Measurements from ENCODE around the gene STXBP5. TPM values are rescaled to one million over a fixed set of nuclear protein-coding genes. Genes with fewer than 3 reads are reported as not detected.

The STXBP5 gene
- total and polyA plus RNA-seq, 8 donors, result 11.1 to 27.7 (median 13.3) TPM

DNA sequence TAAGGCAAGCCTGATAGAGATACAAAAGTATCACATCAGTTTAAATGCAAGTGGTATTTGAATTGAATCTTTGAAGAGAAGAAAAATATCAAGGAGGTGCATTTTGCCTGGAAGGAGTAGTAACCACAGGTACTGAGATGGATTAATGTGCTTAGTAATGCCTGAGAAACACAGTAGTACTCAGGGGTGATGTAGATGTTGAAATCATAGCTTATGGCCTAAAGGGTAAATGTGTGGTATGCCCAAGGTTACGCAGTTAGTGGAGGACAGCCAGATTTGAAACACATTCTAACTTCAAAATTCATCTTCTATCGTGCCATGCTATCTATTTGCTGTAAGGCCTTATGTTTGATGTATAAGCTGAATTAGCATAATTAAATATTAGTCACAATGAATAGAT is 55.9 kb downstream of the STXBP5 start:
- Histone ChIP-seq H3K9me3 (no peaks in the 10 kb centered on the region), H3K27me3 (no peaks in the 10 kb centered on the region), H3K4me3 (no peak overlapping the region), H3K4me1 (no peaks in the 10 kb centered on the region), H3K27ac (no peak overlapping the region), H3K36me3 (peaks cover 0 to 3% of the 10 kb centered on the region in 2 donors)
- intact Hi-C loops (cut with DNase I), result no loop called here
- TF ChIP-seq, protein P1, sequence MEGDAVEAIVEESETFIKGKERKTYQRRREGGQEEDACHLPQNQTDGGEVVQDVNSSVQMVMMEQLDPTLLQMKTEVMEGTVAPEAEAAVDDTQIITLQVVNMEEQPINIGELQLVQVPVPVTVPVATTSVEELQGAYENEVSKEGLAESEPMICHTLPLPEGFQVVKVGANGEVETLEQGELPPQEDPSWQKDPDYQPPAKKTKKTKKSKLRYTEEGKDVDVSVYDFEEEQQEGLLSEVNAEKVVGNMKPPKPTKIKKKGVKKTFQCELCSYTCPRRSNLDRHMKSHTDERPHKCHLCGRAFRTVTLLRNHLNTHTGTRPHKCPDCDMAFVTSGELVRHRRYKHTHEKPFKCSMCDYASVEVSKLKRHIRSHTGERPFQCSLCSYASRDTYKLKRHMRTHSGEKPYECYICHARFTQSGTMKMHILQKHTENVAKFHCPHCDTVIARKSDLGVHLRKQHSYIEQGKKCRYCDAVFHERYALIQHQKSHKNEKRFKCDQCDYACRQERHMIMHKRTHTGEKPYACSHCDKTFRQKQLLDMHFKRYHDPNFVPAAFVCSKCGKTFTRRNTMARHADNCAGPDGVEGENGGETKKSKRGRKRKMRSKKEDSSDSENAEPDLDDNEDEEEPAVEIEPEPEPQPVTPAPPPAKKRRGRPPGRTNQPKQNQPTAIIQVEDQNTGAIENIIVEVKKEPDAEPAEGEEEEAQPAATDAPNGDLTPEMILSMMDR (IDR thresholded peaks at IDR 0.05), result no peak
- no peak for ATAC-seq
- DNase-seq, result no peak

DNA sequence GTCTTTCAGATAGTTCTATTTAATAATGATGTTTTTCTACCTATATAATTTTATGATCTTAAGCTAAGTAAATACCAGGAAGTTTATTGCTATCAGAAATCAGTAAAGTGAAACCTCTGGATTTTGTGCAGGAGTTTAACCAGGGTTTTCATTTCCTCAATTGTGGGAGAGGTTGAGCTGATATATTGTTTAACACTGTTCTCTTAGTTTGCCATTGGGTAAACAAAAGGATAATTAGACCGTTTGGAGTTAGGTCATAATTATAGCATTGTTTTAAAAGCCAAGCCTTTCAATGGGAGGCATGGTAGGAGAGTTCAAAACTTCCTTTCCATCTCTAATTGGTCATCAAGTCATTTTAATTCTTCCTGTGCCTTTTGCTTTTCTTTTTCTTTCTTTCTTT is 58.7 kb downstream of the STXBP5 start:
- no peaks in the 10 kb centered on the region for H3K9me3 ChIP-seq
- no peaks in the 10 kb centered on the region for H3K27me3 ChIP-seq
- no peak overlapping the region for H3K27ac ChIP-seq
- H3K36me3 ChIP-seq, result peaks cover 0 to 22% of the 10 kb centered on the region in 2 donors
- TF ChIP-seq, protein P1 (IDR thresholded peaks at IDR 0.05), result no peak
- no peaks in the 10 kb centered on the region for H3K4me1 ChIP-seq
- ATAC-seq (no peak), DNase-seq (no peak)
- H3K4me3 ChIP-seq, result no peak overlapping the region
- intact Hi-C loops (cut with DNase I), result no loop called here

DNA sequence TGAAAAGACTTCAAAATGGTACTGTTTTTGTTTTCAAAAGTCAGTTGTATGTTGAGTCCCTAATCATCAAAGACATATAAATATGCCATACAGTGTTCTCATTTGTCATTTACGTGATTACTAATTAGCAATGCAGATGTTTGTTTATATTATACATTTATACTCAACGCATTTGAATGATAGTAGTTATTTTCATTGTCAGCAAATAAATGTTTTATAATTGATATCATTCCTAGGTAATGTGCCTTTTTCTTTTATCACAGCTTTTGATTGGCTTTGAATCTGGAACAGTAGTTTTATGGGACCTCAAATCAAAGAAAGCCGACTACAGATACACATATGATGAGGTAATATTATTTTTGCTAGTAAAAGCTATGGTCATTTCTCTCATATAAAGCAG is 62.6 kb downstream of the STXBP5 start:
- no peak for ATAC-seq
- intact Hi-C loops (cut with DNase I), result no loop called here
- Histone ChIP-seq H3K4me1 (no peaks in the 10 kb centered on the region), H3K27me3 (no peaks in the 10 kb centered on the region), H3K36me3 (peaks cover 0 to 43% of the 10 kb centered on the region in 2 donors), H3K27ac (no peak overlapping the region), H3K9me3 (no peaks in the 10 kb centered on the region), H3K4me3 (no peak overlapping the region)
- TF ChIP-seq, protein P1 (IDR thresholded peaks at IDR 0.05), result no peak
- DNase-seq, result no peak

DNA sequence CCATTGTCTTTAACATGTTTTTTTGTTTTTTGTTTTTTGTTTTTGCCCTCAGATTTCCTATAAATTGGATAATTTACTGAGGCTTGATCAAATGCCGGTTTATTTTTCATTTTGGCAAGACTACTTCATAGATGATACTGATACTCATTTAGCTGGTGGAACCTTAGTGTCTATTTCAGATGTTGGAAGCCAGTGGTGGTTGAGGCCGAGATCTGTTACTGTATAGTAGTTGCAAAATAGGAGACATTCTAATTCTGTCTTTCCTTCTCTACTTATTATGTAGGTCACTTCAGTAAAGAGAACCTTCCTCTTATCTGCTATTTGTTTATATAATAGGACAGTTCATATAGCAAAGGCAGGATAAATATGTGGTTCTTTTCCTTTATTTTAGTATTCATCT is 63.4 kb downstream of the STXBP5 start:
- TF ChIP-seq, protein P1 (IDR thresholded peaks at IDR 0.05), result no peak
- ATAC-seq, result no peak
- H3K9me3 ChIP-seq, result no peaks in the 10 kb centered on the region
- DNase-seq, result no peak
- H3K27me3 ChIP-seq, result no peaks in the 10 kb centered on the region
- H3K27ac ChIP-seq, result no peak overlapping the region
- H3K4me3 ChIP-seq, result no peak overlapping the region
- H3K36me3 ChIP-seq, result peaks cover 0 to 41% of the 10 kb centered on the region in 2 donors
- no peaks in the 10 kb centered on the region for H3K4me1 ChIP-seq
- intact Hi-C loops (cut with DNase I), result no loop called here

DNA sequence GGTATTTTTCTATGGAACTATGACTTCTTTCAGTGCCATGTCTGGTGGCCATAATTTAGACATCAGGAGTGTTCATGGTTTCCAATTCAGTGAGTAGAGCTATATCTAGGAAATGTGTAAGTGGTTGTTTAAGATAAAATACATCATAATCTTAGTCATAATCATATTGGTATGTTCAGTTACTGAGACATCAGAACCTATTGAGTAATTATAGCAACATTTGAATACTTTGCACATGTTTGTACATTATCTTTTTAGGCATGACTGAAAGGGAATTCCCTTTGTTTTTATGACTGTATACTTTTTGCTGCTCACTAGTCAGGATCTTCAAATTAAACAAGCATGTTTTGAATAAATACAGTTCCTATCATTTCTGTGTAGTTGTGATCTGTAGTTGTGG is 64.0 kb downstream of the STXBP5 start:
- peaks cover 0 to 41% of the 10 kb centered on the region in 2 donors for H3K36me3 ChIP-seq
- DNase-seq, result no peak
- H3K4me3 ChIP-seq, result no peak overlapping the region
- no peaks in the 10 kb centered on the region for H3K27me3 ChIP-seq
- no peak for ATAC-seq
- intact Hi-C loops (cut with DNase I), result no loop called here
- no peaks in the 10 kb centered on the region for H3K9me3 ChIP-seq
- H3K4me1 ChIP-seq, result no peaks in the 10 kb centered on the region
- TF ChIP-seq, protein P1 (IDR thresholded peaks at IDR 0.05), result no peak
- no peak overlapping the region for H3K27ac ChIP-seq
